Right atrium auricular region (tissue), 2 donors: Measurements from ENCODE around the gene NRDE2. TPM values are rescaled to one million over a fixed set of nuclear protein-coding genes. Genes with fewer than 3 reads are reported as not detected.
A peak's percentile ranks its signal among the peaks of the same experiment; 100 is the strongest.

Experiments used
- DNase-seq: peaks from one replicate; pipeline ENCODE4 v3.0.0-alpha.2; 2019; ENCODE audit warnings: low spot score
- H3K27ac ChIP-seq, 2 donors: fragments of 200-600 bp; sonication (generic); 1 replicate in 1 of 2; 2 replicates in 1 of 2; pipeline ENCODE4 v1.5.1; 2016 to 2019
- H3K27me3 ChIP-seq, 2 donors: fragments of 200-600 bp; sonication (generic); one replicate each; pipeline versions ENCODE4 v1.5.1 to v1.6.0; 2017 to 2019
- H3K36me3 ChIP-seq: fragments of 200-600 bp; sonication (generic); one replicate; pipeline ENCODE4 v1.5.1; 2016
- H3K4me1 ChIP-seq, 2 donors: fragments of 200-600 bp; sonication (generic); one replicate each; pipeline versions ENCODE4 v1.5.1 to v1.6.0; 2017 to 2019
- H3K4me3 ChIP-seq, 2 donors: fragments of 200-600 bp; sonication (generic); 1 replicate in 1 of 2; 2 replicates in 1 of 2; pipeline ENCODE4 v1.5.1; 2017 to 2019; ENCODE audit warnings: mild to moderate bottlenecking in 1 of 2, moderate library complexity in 1 of 2
- H3K9me3 ChIP-seq, 2 donors: fragments of 200-600 bp; sonication (generic); one replicate each; pipeline ENCODE4 v1.5.1; 2019
- CTCF ChIP-seq, 2 donors: fragments of 200-600 bp; sonication (generic); IDR thresholded peaks; one replicate each; pipeline ENCODE4 v1.5.1; 2019; ENCODE audit warnings: antibody characterized with exemption in 2 of 2
- total RNA-seq, 2 donors: library from RNA; depleted of rRNA; stranded (reverse); fragments of >200 nt; gene quantifications; one replicate each; pipeline ENCODE4 v1.1.0, GENCODE V29; 2016

The NRDE2 gene
- total RNA-seq, 2 donors from 2014 or later, result 5.9 to 6.9 TPM

GRCh38 chr14:90274808-90275457 is 56.8 kb downstream of the NRDE2 start:
- no peak for TF ChIP-seq CTCF (IDR thresholded peaks at IDR 0.05)
- H3K36me3 ChIP-seq, result peaks cover 62% of the 10 kb centered on the region
- peaks cover 0 to 11% of the 10 kb centered on the region in 2 donors for H3K4me1 ChIP-seq
- DNase-seq, result peak; percentile 61
- H3K9me3 ChIP-seq, result no peaks in the 10 kb centered on the region
- H3K27me3 ChIP-seq, result no peaks in the 10 kb centered on the region
- peak overlapping the region; percentile 35 to 56 for H3K27ac ChIP-seq
- no peak overlapping the region for H3K4me3 ChIP-seq

- Histone ChIP-seq H3K4me3 (no peak overlapping the region), H3K27ac (no peak overlapping the region), H3K36me3 (peaks cover 62% of the 10 kb centered on the region), H3K4me1 (peaks cover 0 to 11% of the 10 kb centered on the region in 2 donors), H3K9me3 (no peaks in the 10 kb centered on the region), H3K27me3 (no peaks in the 10 kb centered on the region)
- no peak for TF ChIP-seq CTCF (IDR thresholded peaks at IDR 0.05)
- peak; percentile 51 for DNase-seq
Observed at GRCh38 chr14:90274019-90274418, 57.7 kb downstream of the NRDE2 start.

- no peak overlapping the region for H3K27ac ChIP-seq
Observed at GRCh38 chr14:90273532-90273931, 58.2 kb downstream of the NRDE2 start.

GRCh38 chr14:90272523-90272922 is 59.2 kb downstream of the NRDE2 start:
- Histone ChIP-seq H3K36me3 (peaks cover 62% of the 10 kb centered on the region), H3K4me3 (no peak overlapping the region), H3K27ac (no peak overlapping the region), H3K4me1 (peaks cover 0 to 11% of the 10 kb centered on the region in 2 donors), H3K27me3 (no peaks in the 10 kb centered on the region), H3K9me3 (no peaks in the 10 kb centered on the region)
- no peak for TF ChIP-seq CTCF (IDR thresholded peaks at IDR 0.05)
- no peak for DNase-seq

More at GRCh38 chr14:90273532-90273931, 58.2 kb downstream of the NRDE2 start:
- Histone ChIP-seq H3K27me3 (no peaks in the 10 kb centered on the region), H3K4me3 (no peak overlapping the region), H3K4me1 (peaks cover 0 to 11% of the 10 kb centered on the region in 2 donors), H3K36me3 (peaks cover 62% of the 10 kb centered on the region), H3K9me3 (no peaks in the 10 kb centered on the region)
- peak; percentile 57 for DNase-seq
- no peak for TF ChIP-seq CTCF (IDR thresholded peaks at IDR 0.05)

- no peak for TF ChIP-seq CTCF (IDR thresholded peaks at IDR 0.05)
- H3K9me3 ChIP-seq, result no peaks in the 10 kb centered on the region
- no peak for DNase-seq
- H3K4me1 ChIP-seq, result no peaks in the 10 kb centered on the region
- H3K36me3 ChIP-seq, result peaks cover 97% of the 10 kb centered on the region
- no peak overlapping the region for H3K27ac ChIP-seq
- H3K4me3 ChIP-seq, result no peak overlapping the region
- H3K27me3 ChIP-seq, result no peaks in the 10 kb centered on the region
Observed at GRCh38 chr14:90268420-90268819, 63.3 kb downstream of the NRDE2 start.
